IMR-90 (cell line): ENCODE data around the gene TIMM29. TPM values are rescaled to one million over a fixed set of nuclear protein-coding genes. Genes with fewer than 3 reads are reported as not detected.

Source experiments
- ATAC-seq: fragments of 200-7000 bp; cut with Tn5 transposase; 2 replicates; pipeline ENCODE4 v1.9.1; 2020; ENCODE audit warnings: low read depth, mild to moderate bottlenecking, moderate library complexity
- BruUV-seq: library from RNA; stranded (reverse); fragments of 400-500 nt; replicated peaks from 2 replicates; lab custom pipeline; 2021; lab: Mats Ljungman, UMichigan
- CTCF ChIA-PET: fragments of 300-600 bp; formaldehyde crosslinking; extraction: SDS; loops from one replicate; lab custom pipeline; 2021; ENCODE audit warnings: antibody characterized with exemption; lab: Yijun Ruan, JAX
- POLR2A ChIA-PET: fragments of 300-600 bp; sonication (Branson Sonifier 250); formaldehyde crosslinking; loops from one replicate; lab custom pipeline; 2022; ENCODE audit warnings: antibody characterized with exemption; ENCODE audit not compliant: unreplicated experiment; lab: Charles Lee
- DNase-seq: peaks from one replicate; pipeline ENCODE4 v3.0.0; 2013
- H2AFZ ChIP-seq: replicated peaks from 2 replicates; pipeline ENCODE3; 2013; ENCODE audit warnings: low read length, mild to moderate bottlenecking; ENCODE audit not compliant: poor library complexity
- H2AK5ac ChIP-seq: 2 replicates; pipeline ENCODE4 v1.6.1; 2013; ENCODE audit warnings: low read depth, low read length, inconsistent platforms
- H2AK9ac ChIP-seq: replicated peaks from 2 replicates; pipeline ENCODE3; 2013; ENCODE audit warnings: mild to moderate bottlenecking, low read depth, low read length, moderate library complexity; ENCODE audit not compliant: poor library complexity
- H2BK120ac ChIP-seq: 2 replicates; pipeline ENCODE4 v1.6.1; 2013; ENCODE audit warnings: low read depth, low read length, inconsistent platforms
- H2BK15ac ChIP-seq: 3 replicates; pipeline ENCODE4 v1.6.1; 2013; ENCODE audit warnings: low read depth, low read length, inconsistent platforms
- H2BK20ac ChIP-seq: 2 replicates; pipeline ENCODE4 v1.6.1; 2013; ENCODE audit warnings: low read depth, mild to moderate bottlenecking, inconsistent platforms, low read length, moderate library complexity
- H2BK5ac ChIP-seq: 2 replicates; pipeline ENCODE4 v1.6.1; 2013; ENCODE audit warnings: mild to moderate bottlenecking, low read depth, low read length, inconsistent platforms; ENCODE audit not compliant: poor library complexity, severe bottlenecking
- H3K14ac ChIP-seq: replicated peaks from 2 replicates; pipeline ENCODE4 v1.6.1; 2013; ENCODE audit warnings: low read depth, low read length, inconsistent platforms
- H3K18ac ChIP-seq: 2 replicates; pipeline ENCODE4 v1.6.1; 2013; ENCODE audit warnings: low read depth, low read length, control low read depth
- H3K23ac ChIP-seq: 2 replicates; pipeline ENCODE4 v1.6.1; 2013; ENCODE audit warnings: low read depth, low read length, inconsistent platforms
- H3K27ac ChIP-seq: 2 replicates; pipeline ENCODE4 v1.5.1; 2013; ENCODE audit warnings: mild to moderate bottlenecking, control low read depth, low read length; ENCODE audit not compliant: insufficient read depth
- H3K27me3 ChIP-seq: 2 replicates; pipeline ENCODE4 v1.6.1; 2013; ENCODE audit warnings: low read length; ENCODE audit not compliant: control insufficient read depth, insufficient read depth
- H3K36me3 ChIP-seq: 2 replicates; pipeline ENCODE4 v1.6.1; 2013; ENCODE audit warnings: low read length, mixed read lengths; ENCODE audit not compliant: control insufficient read depth, insufficient read depth
- H3K4ac ChIP-seq: 2 replicates; pipeline ENCODE4 v1.6.1; 2013; ENCODE audit warnings: low read depth, low read length, inconsistent platforms
- H3K4me1 ChIP-seq: 2 replicates; pipeline ENCODE4 v1.6.1; 2013; ENCODE audit warnings: low read length, mixed read lengths; ENCODE audit not compliant: control insufficient read depth, insufficient read depth
- H3K4me2 ChIP-seq: 2 replicates; pipeline ENCODE4 v1.6.1; 2013; ENCODE audit warnings: low read depth, mild to moderate bottlenecking, control low read depth, low read length, moderate library complexity
- H3K4me3 ChIP-seq: 2 replicates; pipeline ENCODE4 v1.5.1; 2013; ENCODE audit warnings: low read depth, mild to moderate bottlenecking, control low read depth, low read length, moderate library complexity; ENCODE audit not compliant: insufficient read depth
- H3K56ac ChIP-seq: 2 replicates; pipeline ENCODE4 v1.6.1; 2013; ENCODE audit warnings: low read length, inconsistent platforms; ENCODE audit not compliant: insufficient read depth; ENCODE audit errors: extremely low read depth
- H3K79me1 ChIP-seq, 2 experiments: 2 replicates each; pipeline ENCODE4 v1.6.1; 2013; ENCODE audit warnings: low read length in 2 of 2, inconsistent platforms in 1 of 2, low read depth in 1 of 2
- H3K9ac ChIP-seq: 2 replicates; pipeline ENCODE4 v1.6.1; 2013; ENCODE audit warnings: low read depth, low read length, control low read depth
- H3K9me1 ChIP-seq: 2 replicates; pipeline ENCODE4 v1.6.1; 2013; ENCODE audit warnings: low read length, inconsistent platforms; ENCODE audit not compliant: insufficient read depth
- H3K9me3 ChIP-seq: 2 replicates; pipeline ENCODE4 v1.6.1; 2013; ENCODE audit warnings: low read length; ENCODE audit not compliant: control insufficient read depth, insufficient read depth
- H4K20me1 ChIP-seq: 2 replicates; pipeline ENCODE4 v1.6.1; 2013; ENCODE audit warnings: low read length, inconsistent platforms; ENCODE audit not compliant: insufficient read depth
- H4K5ac ChIP-seq: 2 replicates; pipeline ENCODE4 v1.6.1; 2013; ENCODE audit warnings: mild to moderate bottlenecking, low read depth, low read length, control low read depth
- H4K8ac ChIP-seq, 2 experiments: 2 replicates each; pipeline ENCODE4 v1.6.1; 2013; ENCODE audit warnings: low read depth in 2 of 2, low read length in 2 of 2, control low read depth in 1 of 2, inconsistent platforms in 1 of 2
- H4K91ac ChIP-seq: 2 replicates; pipeline ENCODE4 v1.6.1; 2013; ENCODE audit warnings: low read depth, low read length, inconsistent platforms; ENCODE audit not compliant: insufficient read depth
- MAZ ChIP-seq: IDR thresholded peaks from 2 replicates; pipeline ENCODE4 v1.6.1; 2012; ENCODE audit warnings: low read depth, mild to moderate bottlenecking, low read length, improper control_type of control experiment, moderate library complexity, borderline replicate concordance
- RFX5 ChIP-seq: IDR thresholded peaks from 2 replicates; pipeline ENCODE4 v1.8.0; 2012; ENCODE audit warnings: low read depth, mild to moderate bottlenecking, low read length, moderate library complexity
- whole genome bisulfite sequencing, 2 experiments: methylation state at CpG; one replicate each; pipeline versions ENCODE4 v1.1.5 to v1.1.7; 2013; ENCODE audit warnings: missing lambda C conversion rate in 2 of 2; ENCODE audit not compliant: insufficient read length in 1 of 2; ENCODE audit errors: extremely low coverage in 2 of 2; 5-methylcytosine and 5-hydroxymethylcytosine counted together
- dilution Hi-C: fragments of 300-500 bp; cut with HindIII; formaldehyde crosslinking; loops from one replicate; pipeline ENCODE4 v1.14.3; 2018; ENCODE audit warnings: low sequenced_read_pairs; ENCODE audit not compliant: unreplicated experiment
- in situ Hi-C: fragments of 300-500 bp; cut with MboI; formaldehyde crosslinking; loops from 3 replicates; pipeline ENCODE4 v1.14.3; 2019; ENCODE audit warnings: low sequenced_read_pairs, inconsistent platforms, mixed read lengths
- intact Hi-C: fragments of 100-400 bp; cut with micrococcal nuclease; formaldehyde crosslinking; loops from 2 replicates; pipeline ENCODE4 v1.10.0; 2022
- polyA plus RNA-seq, 3 experiments: library from polyadenylated mRNA; depleted of rRNA; stranded (reverse); fragments of >200 nt; gene quantifications; 2 replicates each; pipeline ENCODE4 v1.2.3, GENCODE V29; 2012; ENCODE audit warnings: low replicate concordance in 1 of 3
- total RNA-seq: library from RNA; depleted of rRNA; stranded (reverse); fragments of >200 nt; gene quantifications from 2 replicates; pipeline ENCODE4 v1.2.3, GENCODE V29; 2012

Gene TIMM29
- total and polyA plus RNA-seq, 2 of the 4 experiments (the other 2 are of a cell fraction) = 9.3 to 13.4 TPM

- H4K20me1 ChIP-seq = no peaks in the 10 kb centered on the region
- dilution Hi-C loops (no loop called here), in situ Hi-C loops (loop anchor here (5.0 kb wide), 1 partner anchor 267 kb away; no protein-coding TSS in a partner anchor), intact Hi-C loops (loop anchor here (1.0 kb wide), 1 partner anchor 196 kb away; no protein-coding TSS in a partner anchor)
- no peaks in the 10 kb centered on the region for H3K4me1 ChIP-seq
- no peak overlapping the region for H4K8ac ChIP-seq
- H4K91ac ChIP-seq = no peak overlapping the region
- no peak overlapping the region for H3K18ac ChIP-seq
- H3K9ac ChIP-seq = no peak overlapping the region
- no peak overlapping the region for H3K27ac ChIP-seq
- no peak overlapping the region for H2BK120ac ChIP-seq
- H4K5ac ChIP-seq = no peak overlapping the region
- no CpG with 5 or more reads among the region's 9 CpGs for WGBS, 2 experiments
- H2BK20ac ChIP-seq = no peak overlapping the region
- no peak overlapping the region for H3K4ac ChIP-seq
- BruUV-seq = no TSS peak
- no peak overlapping the region for H3K14ac ChIP-seq
- no peak overlapping the region for H2BK5ac ChIP-seq
- DNase-seq = no peak
- no peak for ATAC-seq
- H2BK15ac ChIP-seq = no peak overlapping the region
- H3K27me3 ChIP-seq = no peaks in the 10 kb centered on the region
- H3K23ac ChIP-seq = no peak overlapping the region
- H3K79me1 ChIP-seq = peaks cover 3 to 18% of the 10 kb centered on the region in 2 experiments; a peak in 3 of 4 replicates
- no peak overlapping the region for H3K56ac ChIP-seq
- ChIA-PET CTCF (interaction anchor here (1.1 to 1.5 kb wide), 2 partner anchors 63 to 156 kb away, joined by 3 to 6 read pairs; no protein-coding TSS in a partner anchor), POLR2A (no interaction called here)
- no peak overlapping the region for H2AFZ ChIP-seq
- no peak overlapping the region for H2AK5ac ChIP-seq
- no peak overlapping the region for H3K4me3 ChIP-seq
- no peak overlapping the region for H3K4me2 ChIP-seq
- TF ChIP-seq MAZ = no peak
- no peak for TF ChIP-seq RFX5
- peaks cover 2% of the 10 kb centered on the region for H3K36me3 ChIP-seq
- no peaks in the 10 kb centered on the region for H3K9me1 ChIP-seq
- no peak overlapping the region for H2AK9ac ChIP-seq
- H3K9me3 ChIP-seq = no peaks in the 10 kb centered on the region
These were observed 6.9 kb downstream of the TIMM29 start for GRCh38 chr19:10935371-10936059.
